ENCODE data around the gene FIGNL2.

- TF ChIP-seq EZH2 (IDR thresholded peaks at IDR 0.05; ENCODE audit: low read length, unreplicated experiment) (no peak), EZH2phosphoT487 (IDR thresholded peaks at IDR 0.05; ENCODE audit: borderline replicate concordance, low read length) (no peak)
- TF ChIP-seq, protein P1, sequence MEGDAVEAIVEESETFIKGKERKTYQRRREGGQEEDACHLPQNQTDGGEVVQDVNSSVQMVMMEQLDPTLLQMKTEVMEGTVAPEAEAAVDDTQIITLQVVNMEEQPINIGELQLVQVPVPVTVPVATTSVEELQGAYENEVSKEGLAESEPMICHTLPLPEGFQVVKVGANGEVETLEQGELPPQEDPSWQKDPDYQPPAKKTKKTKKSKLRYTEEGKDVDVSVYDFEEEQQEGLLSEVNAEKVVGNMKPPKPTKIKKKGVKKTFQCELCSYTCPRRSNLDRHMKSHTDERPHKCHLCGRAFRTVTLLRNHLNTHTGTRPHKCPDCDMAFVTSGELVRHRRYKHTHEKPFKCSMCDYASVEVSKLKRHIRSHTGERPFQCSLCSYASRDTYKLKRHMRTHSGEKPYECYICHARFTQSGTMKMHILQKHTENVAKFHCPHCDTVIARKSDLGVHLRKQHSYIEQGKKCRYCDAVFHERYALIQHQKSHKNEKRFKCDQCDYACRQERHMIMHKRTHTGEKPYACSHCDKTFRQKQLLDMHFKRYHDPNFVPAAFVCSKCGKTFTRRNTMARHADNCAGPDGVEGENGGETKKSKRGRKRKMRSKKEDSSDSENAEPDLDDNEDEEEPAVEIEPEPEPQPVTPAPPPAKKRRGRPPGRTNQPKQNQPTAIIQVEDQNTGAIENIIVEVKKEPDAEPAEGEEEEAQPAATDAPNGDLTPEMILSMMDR (conservative IDR thresholded peaks at IDR 0.05; ENCODE audit: low read depth, low read length) = no peak
Observed at GRCh38 chr12:51851413-51852124, 3.1 kb upstream of the FIGNL2 start.

Measured in PC-3 (cell line).